OCI-LY3 (cell line): ENCODE results near the gene SYCP3.

Source experiments
- EZH2phosphoT487 ChIP-seq: fragments of 200-600 bp; shearing (Covaris generic); IDR thresholded peaks from 2 replicates; pipeline ENCODE4 v1.6.1; 2018; ENCODE audit warnings: antibody characterized with exemption, mixed run types, low read depth
- TF ChIP-seq, protein P1 (sequence below): fragments of 200-600, 300-600 bp; sonication (generic); IDR thresholded peaks from 2 replicates; pipeline ENCODE4 v1.5.1; 2014; ENCODE audit warnings: antibody characterized with exemption, low read length, low read depth

DNA sequence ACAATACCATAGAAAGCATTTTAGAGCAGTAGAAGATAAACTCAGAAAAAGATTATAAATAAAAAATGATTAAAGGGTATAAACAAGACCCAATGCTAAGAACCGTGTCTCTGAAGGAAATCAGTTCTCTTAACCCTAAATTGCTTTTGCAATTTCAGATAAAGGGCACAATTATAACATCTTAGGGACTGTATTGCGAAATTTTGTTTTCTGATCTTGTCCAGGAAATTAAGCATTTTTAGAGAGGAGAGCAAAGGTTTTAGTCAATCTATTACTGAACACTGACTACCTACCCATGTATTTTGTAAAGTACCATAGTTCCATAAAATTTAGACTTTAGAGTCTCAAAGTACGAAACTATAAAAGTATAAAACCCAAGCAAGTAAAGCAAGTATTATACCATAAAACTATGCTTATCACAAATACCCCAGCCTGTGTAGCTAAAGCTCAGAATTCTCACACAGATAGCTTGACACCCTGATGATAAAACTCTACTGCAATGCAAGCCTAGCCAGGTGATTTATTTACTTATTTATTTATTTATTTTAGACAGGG is 48.6 kb downstream of the SYCP3 start:
- TF ChIP-seq, protein P1, sequence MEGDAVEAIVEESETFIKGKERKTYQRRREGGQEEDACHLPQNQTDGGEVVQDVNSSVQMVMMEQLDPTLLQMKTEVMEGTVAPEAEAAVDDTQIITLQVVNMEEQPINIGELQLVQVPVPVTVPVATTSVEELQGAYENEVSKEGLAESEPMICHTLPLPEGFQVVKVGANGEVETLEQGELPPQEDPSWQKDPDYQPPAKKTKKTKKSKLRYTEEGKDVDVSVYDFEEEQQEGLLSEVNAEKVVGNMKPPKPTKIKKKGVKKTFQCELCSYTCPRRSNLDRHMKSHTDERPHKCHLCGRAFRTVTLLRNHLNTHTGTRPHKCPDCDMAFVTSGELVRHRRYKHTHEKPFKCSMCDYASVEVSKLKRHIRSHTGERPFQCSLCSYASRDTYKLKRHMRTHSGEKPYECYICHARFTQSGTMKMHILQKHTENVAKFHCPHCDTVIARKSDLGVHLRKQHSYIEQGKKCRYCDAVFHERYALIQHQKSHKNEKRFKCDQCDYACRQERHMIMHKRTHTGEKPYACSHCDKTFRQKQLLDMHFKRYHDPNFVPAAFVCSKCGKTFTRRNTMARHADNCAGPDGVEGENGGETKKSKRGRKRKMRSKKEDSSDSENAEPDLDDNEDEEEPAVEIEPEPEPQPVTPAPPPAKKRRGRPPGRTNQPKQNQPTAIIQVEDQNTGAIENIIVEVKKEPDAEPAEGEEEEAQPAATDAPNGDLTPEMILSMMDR: no peak
- no peak for TF ChIP-seq EZH2phosphoT487
